Glutamatergic neuron (in vitro differentiated cells): ENCODE results near the gene SETD3. TPM values are rescaled to one million over a fixed set of nuclear protein-coding genes. Genes with fewer than 3 reads are reported as not detected.

ENCODE experiments used
- DNase-seq: peaks from one replicate; pipeline ENCODE4 v3.0.0; 2022
- H3K27ac Mint-ChIP-seq: one replicate; pipeline ENCODE4 v1.8.0; 2020; ENCODE audit warnings: mild to moderate bottlenecking, mixed read lengths, inconsistent platforms; ENCODE audit not compliant: unreplicated experiment
- H3K27me3 Mint-ChIP-seq: one replicate; pipeline ENCODE4 v1.8.0; 2020; ENCODE audit warnings: mild to moderate bottlenecking, moderate library complexity, mixed read lengths, inconsistent platforms; ENCODE audit not compliant: unreplicated experiment
- H3K36me3 Mint-ChIP-seq: one replicate; pipeline ENCODE4 v1.8.0; 2020; ENCODE audit warnings: mild to moderate bottlenecking, mixed read lengths, inconsistent platforms; ENCODE audit not compliant: unreplicated experiment
- H3K4me1 Mint-ChIP-seq: one replicate; pipeline ENCODE4 v1.8.0; 2020; ENCODE audit warnings: mild to moderate bottlenecking, low read depth, mixed read lengths, inconsistent platforms; ENCODE audit not compliant: unreplicated experiment
- H3K4me3 Mint-ChIP-seq: one replicate; pipeline ENCODE4 v1.8.0; 2020; ENCODE audit warnings: mild to moderate bottlenecking, mixed read lengths, inconsistent platforms; ENCODE audit not compliant: unreplicated experiment
- H3K9me3 Mint-ChIP-seq: one replicate; pipeline ENCODE4 v1.8.0; 2020; ENCODE audit warnings: mild to moderate bottlenecking, moderate library complexity, mixed read lengths, inconsistent platforms; ENCODE audit not compliant: unreplicated experiment
- total RNA-seq: library from RNA; stranded (reverse); fragmentation: NEBNext Ultra II Directional; extraction: Animal tissue kit (Norgen Biotek cat#: 25700); gene quantifications from one replicate; pipeline ENCODE4 v1.2.1, GENCODE V29; 2021; ENCODE audit not compliant: unreplicated experiment
- TF ChIP-seq, protein P1 (sequence below): fragments of 200-600 bp; sonication (generic); IDR thresholded peaks from one replicate; pipeline ENCODE4 v1.5.0; 2021; ENCODE audit not compliant: partially characterized antibody, unreplicated experiment

Gene SETD3
- total RNA-seq, 1 donor from 2014 or later = 46.2 TPM

DNA sequence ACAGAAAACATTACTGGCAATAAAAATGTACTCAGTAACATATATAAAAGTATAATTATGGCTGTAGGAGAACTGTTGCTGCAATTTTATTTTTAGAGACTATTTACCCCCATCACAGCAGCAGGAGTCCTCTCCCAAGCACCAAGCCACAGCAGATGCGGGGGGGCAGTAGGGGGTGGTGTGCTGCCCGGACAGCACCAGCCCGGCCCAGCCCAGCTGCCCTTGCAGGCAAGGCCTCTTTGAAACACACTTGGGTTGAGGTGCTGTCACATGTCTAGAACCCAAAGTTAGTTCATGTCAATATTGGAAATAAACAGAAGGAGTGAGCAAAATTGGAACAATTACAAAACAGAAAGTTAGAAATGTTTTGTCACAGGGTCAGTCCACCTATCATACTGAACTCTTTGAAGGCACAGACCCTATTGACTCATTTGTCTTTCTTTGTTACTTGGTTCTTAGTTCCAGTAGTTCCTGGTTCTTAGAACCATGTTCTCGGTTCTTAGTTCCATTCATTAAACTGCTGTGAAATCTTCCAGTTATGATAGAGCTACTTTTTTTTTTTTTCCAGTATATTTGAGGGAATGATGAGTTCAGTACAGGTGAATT is 23.3 kb upstream of the SETD3 start:
- H3K4me1 Mint-ChIP-seq = no peaks in the 10 kb centered on the region
- TF ChIP-seq, protein P1, sequence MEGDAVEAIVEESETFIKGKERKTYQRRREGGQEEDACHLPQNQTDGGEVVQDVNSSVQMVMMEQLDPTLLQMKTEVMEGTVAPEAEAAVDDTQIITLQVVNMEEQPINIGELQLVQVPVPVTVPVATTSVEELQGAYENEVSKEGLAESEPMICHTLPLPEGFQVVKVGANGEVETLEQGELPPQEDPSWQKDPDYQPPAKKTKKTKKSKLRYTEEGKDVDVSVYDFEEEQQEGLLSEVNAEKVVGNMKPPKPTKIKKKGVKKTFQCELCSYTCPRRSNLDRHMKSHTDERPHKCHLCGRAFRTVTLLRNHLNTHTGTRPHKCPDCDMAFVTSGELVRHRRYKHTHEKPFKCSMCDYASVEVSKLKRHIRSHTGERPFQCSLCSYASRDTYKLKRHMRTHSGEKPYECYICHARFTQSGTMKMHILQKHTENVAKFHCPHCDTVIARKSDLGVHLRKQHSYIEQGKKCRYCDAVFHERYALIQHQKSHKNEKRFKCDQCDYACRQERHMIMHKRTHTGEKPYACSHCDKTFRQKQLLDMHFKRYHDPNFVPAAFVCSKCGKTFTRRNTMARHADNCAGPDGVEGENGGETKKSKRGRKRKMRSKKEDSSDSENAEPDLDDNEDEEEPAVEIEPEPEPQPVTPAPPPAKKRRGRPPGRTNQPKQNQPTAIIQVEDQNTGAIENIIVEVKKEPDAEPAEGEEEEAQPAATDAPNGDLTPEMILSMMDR = no peak
- H3K36me3 Mint-ChIP-seq = no peaks in the 10 kb centered on the region
- no peak overlapping the region for H3K27ac Mint-ChIP-seq
- DNase-seq = no peak
- H3K4me3 Mint-ChIP-seq = no peak overlapping the region
- H3K27me3 Mint-ChIP-seq = peaks cover 6% of the 10 kb centered on the region
- peaks cover 9% of the 10 kb centered on the region for H3K9me3 Mint-ChIP-seq

DNA sequence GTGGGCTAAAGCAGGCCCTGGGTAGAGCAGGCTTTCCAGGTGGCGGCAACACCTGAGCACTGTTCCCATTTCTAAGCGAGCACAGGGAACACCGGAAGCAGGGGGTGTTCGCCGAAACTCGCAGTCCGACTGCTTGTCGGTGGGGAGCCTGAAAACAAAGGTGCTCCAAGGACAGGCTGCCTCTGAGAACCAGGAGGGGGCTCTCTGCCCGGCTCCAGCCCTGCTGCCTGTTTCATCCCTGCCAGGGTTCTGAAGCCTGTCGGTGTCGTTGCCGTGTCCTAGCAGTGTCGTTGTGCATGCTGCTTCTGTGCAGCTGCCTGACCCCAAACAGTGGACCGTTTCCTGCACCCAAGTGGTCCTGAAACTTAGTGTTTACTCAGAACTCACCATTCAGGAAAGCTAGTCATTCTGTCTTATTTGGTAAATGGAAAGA is 22.3 kb upstream of the SETD3 start:
- no peak for DNase-seq
- H3K9me3 Mint-ChIP-seq = peaks cover 8% of the 10 kb centered on the region
- H3K36me3 Mint-ChIP-seq = no peaks in the 10 kb centered on the region
- TF ChIP-seq, protein P1 = no peak
- H3K27ac Mint-ChIP-seq = no peak overlapping the region
- no peaks in the 10 kb centered on the region for H3K4me1 Mint-ChIP-seq
- H3K27me3 Mint-ChIP-seq = peaks cover 4% of the 10 kb centered on the region
- no peak overlapping the region for H3K4me3 Mint-ChIP-seq

DNA sequence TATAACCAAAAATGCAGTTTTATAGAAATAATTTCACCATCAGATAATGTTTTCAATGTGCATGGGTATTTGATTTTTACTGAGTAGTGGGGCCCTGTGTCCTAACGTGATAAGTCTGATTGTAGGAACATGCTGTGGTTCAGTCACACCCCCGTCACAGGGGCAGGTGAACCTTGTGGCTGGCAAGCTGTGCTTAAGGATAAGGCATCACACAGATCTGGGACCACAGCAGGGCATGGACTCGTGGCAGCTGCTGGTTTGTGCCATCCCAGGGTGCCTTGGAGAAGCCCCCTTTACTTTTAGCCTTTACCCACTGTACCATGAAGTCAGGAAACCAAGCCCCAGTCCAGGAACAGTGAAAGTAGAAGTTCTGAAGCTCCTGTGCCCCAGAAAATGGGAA is 17.2 kb upstream of the SETD3 start:
- Mint-ChIP-seq H3K9me3 (no peaks in the 10 kb centered on the region), H3K36me3 (no peaks in the 10 kb centered on the region), H3K4me1 (no peaks in the 10 kb centered on the region), H3K4me3 (no peak overlapping the region), H3K27me3 (peaks cover 2% of the 10 kb centered on the region), H3K27ac (no peak overlapping the region)
- TF ChIP-seq, protein P1 = no peak
- DNase-seq = no peak

DNA sequence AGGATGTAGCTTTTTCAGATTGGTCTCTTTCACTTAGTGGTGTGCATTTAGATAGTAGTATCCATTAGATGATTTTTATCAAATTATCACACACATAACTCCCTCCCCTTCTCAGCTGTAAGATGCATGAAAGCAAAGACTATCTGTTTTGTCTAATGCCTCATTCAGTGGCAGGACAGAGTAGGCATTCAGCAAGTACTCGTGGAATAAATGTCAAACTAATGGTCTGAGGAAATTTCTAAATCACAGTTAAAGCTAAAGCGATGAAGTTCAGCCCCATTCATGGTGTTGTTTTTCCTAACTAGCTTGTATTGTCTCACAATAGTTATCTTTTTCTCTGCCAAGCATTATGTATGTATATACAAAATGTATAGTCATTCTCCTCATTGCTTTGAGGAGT is 16.7 kb upstream of the SETD3 start:
- no peak for DNase-seq
- Mint-ChIP-seq H3K27me3 (peaks cover 2% of the 10 kb centered on the region), H3K9me3 (no peaks in the 10 kb centered on the region), H3K27ac (no peak overlapping the region), H3K36me3 (no peaks in the 10 kb centered on the region), H3K4me3 (no peak overlapping the region), H3K4me1 (no peaks in the 10 kb centered on the region)
- TF ChIP-seq, protein P1 = no peak

DNA sequence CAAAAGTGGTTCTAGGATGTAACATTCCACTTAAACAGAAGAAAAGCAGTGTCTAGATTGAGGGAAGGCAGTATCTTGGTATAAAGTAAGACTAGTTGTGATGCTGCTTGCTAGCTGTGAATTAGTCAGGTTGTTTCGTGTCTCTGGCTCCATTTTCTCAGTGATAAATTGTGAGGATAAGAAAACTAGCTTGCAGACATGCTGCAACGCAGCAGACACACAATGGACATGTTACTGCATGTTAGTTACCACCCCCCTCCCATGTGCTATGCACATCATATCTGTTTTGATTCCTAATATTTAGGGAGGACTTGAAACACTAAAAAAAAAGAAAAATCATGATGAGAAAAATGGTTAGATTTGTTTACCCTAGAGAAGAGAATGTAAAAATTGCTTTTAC is 3.4 kb upstream of the SETD3 start:
- Mint-ChIP-seq H3K9me3 (peaks cover 5% of the 10 kb centered on the region), H3K27me3 (peaks cover 10% of the 10 kb centered on the region), H3K4me1 (peaks cover 17% of the 10 kb centered on the region), H3K27ac (no peak overlapping the region), H3K4me3 (no peak overlapping the region), H3K36me3 (no peaks in the 10 kb centered on the region)
- TF ChIP-seq, protein P1 = no peak
- no peak for DNase-seq
